Liver (tissue), 9 donors: ENCODE results near the gene KRTAP5-4. TPM values are rescaled to one million over a fixed set of nuclear protein-coding genes. Genes with fewer than 3 reads are reported as not detected.

ENCODE experiments used
- DNase-seq: peaks from one replicate; pipeline ENCODE4 v3.0.0-alpha.2; 2017; ENCODE audit warnings: low spot score
- H3K27ac ChIP-seq, 2 donors: one replicate each; pipeline ENCODE4 v1.7.0; 2013; ENCODE audit warnings: inconsistent platforms in 2 of 2, low read length in 2 of 2, control low read depth in 1 of 2, low read depth in 1 of 2, mild to moderate bottlenecking in 1 of 2
- H3K27me3 ChIP-seq, 4 donors: one replicate each; pipeline versions ENCODE4 v1.6.1 to v1.7.0; 2013; ENCODE audit warnings: low read length in 3 of 4, inconsistent platforms in 1 of 4, mild to moderate bottlenecking in 1 of 4, moderate library complexity in 1 of 4; ENCODE audit not compliant: control insufficient read depth in 4 of 4, insufficient read depth in 4 of 4
- H3K36me3 ChIP-seq, 4 donors: one replicate each; pipeline versions ENCODE4 v1.6.1 to v1.7.0; 2013; ENCODE audit warnings: low read length in 3 of 4, mild to moderate bottlenecking in 3 of 4, low read depth in 1 of 4, moderate library complexity in 1 of 4; ENCODE audit not compliant: control insufficient read depth in 4 of 4, insufficient read depth in 3 of 4
- H3K4me1 ChIP-seq, 4 donors: one replicate each; pipeline versions ENCODE4 v1.6.1 to v1.7.0; 2013; ENCODE audit warnings: low read length in 3 of 4, mild to moderate bottlenecking in 3 of 4, moderate library complexity in 1 of 4; ENCODE audit not compliant: control insufficient read depth in 4 of 4, insufficient read depth in 4 of 4
- H3K4me3 ChIP-seq, 3 donors: one replicate each; pipeline versions ENCODE4 v1.6.1 to v1.7.0; 2013; ENCODE audit warnings: low read length in 3 of 3, control low read depth in 1 of 3, low read depth in 1 of 3, mild to moderate bottlenecking in 1 of 3
- H3K9ac ChIP-seq, 2 donors: one replicate each; pipeline ENCODE4 v1.7.0; 2013; ENCODE audit warnings: low read length in 2 of 2, mild to moderate bottlenecking in 2 of 2, moderate library complexity in 2 of 2, control low read depth in 1 of 2, low read depth in 1 of 2
- H3K9me3 ChIP-seq, 4 donors: one replicate each; pipeline versions ENCODE4 v1.6.1 to v1.7.0; 2013; ENCODE audit warnings: low read length in 3 of 4; ENCODE audit not compliant: control insufficient read depth in 4 of 4
- ATF3 ChIP-seq: IDR thresholded peaks from 2 replicates; pipeline ENCODE4 v1.6.1; 2016; ENCODE audit warnings: antibody characterized with exemption
- EGR1 ChIP-seq, 2 donors: IDR thresholded peaks; 2 replicates each; pipeline ENCODE4 v1.6.1; 2016 to 2018; ENCODE audit warnings: antibody characterized with exemption in 2 of 2, low read depth in 2 of 2
- FOXA1 ChIP-seq: IDR thresholded peaks from 2 replicates; pipeline ENCODE4 v1.6.1; 2016; ENCODE audit warnings: antibody characterized with exemption
- FOXA2 ChIP-seq: IDR thresholded peaks from 2 replicates; pipeline ENCODE4 v1.6.1; 2016; ENCODE audit warnings: antibody characterized with exemption
- GABPA ChIP-seq, 2 donors: IDR thresholded peaks in 1 of 2; conservative IDR thresholded peaks in 1 of 2; 2 replicates each; pipeline ENCODE4 v1.6.1; 2016; ENCODE audit warnings: antibody characterized with exemption in 2 of 2, mild to moderate bottlenecking in 1 of 2, moderate library complexity in 1 of 2
- HNF4G ChIP-seq: IDR thresholded peaks from 2 replicates; pipeline ENCODE4 v1.6.1; 2016; ENCODE audit warnings: antibody characterized with exemption
- NR2F2 ChIP-seq: IDR thresholded peaks from 2 replicates; pipeline ENCODE4 v1.6.1; 2016; ENCODE audit warnings: antibody characterized with exemption
- RAD21 ChIP-seq, 2 donors: IDR thresholded peaks; 2 replicates each; pipeline ENCODE4 v1.6.1; 2016; ENCODE audit warnings: antibody characterized with exemption in 2 of 2, mild to moderate bottlenecking in 2 of 2
- RXRA ChIP-seq, 2 donors: IDR thresholded peaks; 2 replicates each; pipeline ENCODE4 v1.6.1; 2017 to 2018; ENCODE audit warnings: antibody characterized with exemption in 2 of 2, mild to moderate bottlenecking in 1 of 2
- SP1 ChIP-seq: IDR thresholded peaks from 2 replicates; pipeline ENCODE4 v1.6.1; 2018; ENCODE audit warnings: antibody characterized with exemption, mild to moderate bottlenecking
- TAF1 ChIP-seq: conservative IDR thresholded peaks from 2 replicates; pipeline ENCODE4 v1.6.1; 2016; ENCODE audit warnings: antibody characterized with exemption, mild to moderate bottlenecking
- WGBS: extraction: QIAGEN DNeasy Blood & Tissue Kit; methylation state at CpG from one replicate; pipeline ENCODE4 v1.1.7; 2013; 5-methylcytosine and 5-hydroxymethylcytosine counted together
- polyA plus RNA-seq, 2 donors: library from polyadenylated mRNA; stranded (reverse) in 1 of 2; unstranded in 1 of 2; fragments of 200-250 nt in 1 of 2; fragments of >200 nt in 1 of 2; fragmentation: Nextera tagmentation in 1 of 2; extraction: Ambion mirVana in 1 of 2; gene quantifications; one replicate each; pipeline versions ENCODE4 v1.2.1 to v1.2.3, GENCODE V29; 2013 to 2015
- total RNA-seq, 2 donors: library from RNA; depleted of rRNA; stranded (reverse); fragments of >200 nt; gene quantifications; one replicate each; pipeline ENCODE4 v1.2.3, GENCODE V29; 2014
- TF ChIP-seq, protein P1 (sequence below): IDR thresholded peaks from 2 replicates; pipeline ENCODE4 v1.6.1; 2016; ENCODE audit warnings: antibody characterized with exemption, mild to moderate bottlenecking
- TF ChIP-seq, protein P2 (sequence below): IDR thresholded peaks from 2 replicates; pipeline ENCODE4 v1.6.1; 2016; ENCODE audit warnings: antibody characterized with exemption
- donor health status: healthy.
- donor health status: healthy.
- donor health status: healthy.
- donor health status: healthy.
- donor health status: healthy.

Gene KRTAP5-4
- total and polyA plus RNA-seq, 4 donors: not detected

GRCh38 chr11:1633864-1634263 is 11.9 kb upstream of the KRTAP5-4 start (continued):
- TF ChIP-seq HNF4G: no peak
- TF ChIP-seq SP1: no peak
- TF ChIP-seq FOXA2: no peak
- no peak for TF ChIP-seq ATF3
- no peak for TF ChIP-seq NR2F2
- TF ChIP-seq RAD21 (IDR thresholded peaks at IDR 0.05): no peak

GRCh38 chr11:1632053-1632714 is 10.2 kb upstream of the KRTAP5-4 start:
- Histone ChIP-seq H3K4me3 (no peak overlapping the region), H3K27me3 (peaks cover 0 to 8% (median 1%) of the 10 kb centered on the region in 4 donors), H3K9me3 (no peaks in the 10 kb centered on the region), H3K36me3 (no peaks in the 10 kb centered on the region), H3K9ac (no peak overlapping the region), H3K4me1 (peaks cover 0 to 6% (median 0%) of the 10 kb centered on the region in 4 donors), H3K27ac (no peak overlapping the region)
- no peak for DNase-seq
- 64% methylated on average over 11 of the region's 11 CpGs for WGBS
- TF ChIP-seq NR2F2: no peak
- no peak for TF ChIP-seq HNF4G
- TF ChIP-seq TAF1: no peak
- TF ChIP-seq, protein P1, sequence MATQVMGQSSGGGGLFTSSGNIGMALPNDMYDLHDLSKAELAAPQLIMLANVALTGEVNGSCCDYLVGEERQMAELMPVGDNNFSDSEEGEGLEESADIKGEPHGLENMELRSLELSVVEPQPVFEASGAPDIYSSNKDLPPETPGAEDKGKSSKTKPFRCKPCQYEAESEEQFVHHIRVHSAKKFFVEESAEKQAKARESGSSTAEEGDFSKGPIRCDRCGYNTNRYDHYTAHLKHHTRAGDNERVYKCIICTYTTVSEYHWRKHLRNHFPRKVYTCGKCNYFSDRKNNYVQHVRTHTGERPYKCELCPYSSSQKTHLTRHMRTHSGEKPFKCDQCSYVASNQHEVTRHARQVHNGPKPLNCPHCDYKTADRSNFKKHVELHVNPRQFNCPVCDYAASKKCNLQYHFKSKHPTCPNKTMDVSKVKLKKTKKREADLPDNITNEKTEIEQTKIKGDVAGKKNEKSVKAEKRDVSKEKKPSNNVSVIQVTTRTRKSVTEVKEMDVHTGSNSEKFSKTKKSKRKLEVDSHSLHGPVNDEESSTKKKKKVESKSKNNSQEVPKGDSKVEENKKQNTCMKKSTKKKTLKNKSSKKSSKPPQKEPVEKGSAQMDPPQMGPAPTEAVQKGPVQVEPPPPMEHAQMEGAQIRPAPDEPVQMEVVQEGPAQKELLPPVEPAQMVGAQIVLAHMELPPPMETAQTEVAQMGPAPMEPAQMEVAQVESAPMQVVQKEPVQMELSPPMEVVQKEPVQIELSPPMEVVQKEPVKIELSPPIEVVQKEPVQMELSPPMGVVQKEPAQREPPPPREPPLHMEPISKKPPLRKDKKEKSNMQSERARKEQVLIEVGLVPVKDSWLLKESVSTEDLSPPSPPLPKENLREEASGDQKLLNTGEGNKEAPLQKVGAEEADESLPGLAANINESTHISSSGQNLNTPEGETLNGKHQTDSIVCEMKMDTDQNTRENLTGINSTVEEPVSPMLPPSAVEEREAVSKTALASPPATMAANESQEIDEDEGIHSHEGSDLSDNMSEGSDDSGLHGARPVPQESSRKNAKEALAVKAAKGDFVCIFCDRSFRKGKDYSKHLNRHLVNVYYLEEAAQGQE: no peak
- TF ChIP-seq SP1: no peak
- no peak for TF ChIP-seq FOXA2
- no peak for TF ChIP-seq GABPA (IDR thresholded peaks at IDR 0.05 in 1 of 2, conservative IDR thresholded peaks at IDR 0.05 in 1 of 2)
- TF ChIP-seq RXRA (IDR thresholded peaks at IDR 0.05): no peak
- TF ChIP-seq FOXA1: no peak
- no peak for TF ChIP-seq EGR1 (IDR thresholded peaks at IDR 0.05; ENCODE audit: low read depth in 2 of 2)
- TF ChIP-seq, protein P2, sequence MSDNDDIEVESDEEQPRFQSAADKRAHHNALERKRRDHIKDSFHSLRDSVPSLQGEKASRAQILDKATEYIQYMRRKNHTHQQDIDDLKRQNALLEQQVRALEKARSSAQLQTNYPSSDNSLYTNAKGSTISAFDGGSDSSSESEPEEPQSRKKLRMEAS: no peak

DNA sequence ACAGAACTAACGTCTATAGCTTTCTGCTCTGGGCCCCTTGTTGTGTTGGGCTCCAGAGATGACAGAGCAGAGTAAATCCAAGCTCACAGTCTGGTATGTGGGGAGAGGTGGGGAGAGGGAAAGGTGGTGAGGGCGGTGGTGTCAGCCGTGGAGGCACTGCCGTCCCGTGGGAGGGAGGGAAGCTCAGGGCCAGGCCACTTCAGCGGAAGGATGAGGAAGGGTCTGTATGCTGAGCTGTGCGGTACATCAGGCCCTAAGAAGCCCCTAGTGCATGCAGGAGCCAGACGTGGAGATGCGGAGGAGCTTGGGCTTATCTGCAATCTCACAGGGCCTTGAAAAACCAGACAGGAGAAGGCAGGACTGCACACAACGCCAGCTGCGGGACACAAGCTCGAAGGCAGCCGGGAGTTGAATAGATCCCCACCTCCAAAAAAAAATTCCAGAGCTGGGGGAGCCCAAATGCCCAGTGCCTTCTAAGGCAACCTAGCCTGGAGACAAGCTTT is 9.2 kb upstream of the KRTAP5-4 start:
- TF ChIP-seq TAF1: no peak
- TF ChIP-seq SP1: no peak
- no peak for TF ChIP-seq HNF4G
- no peak for TF ChIP-seq RXRA (IDR thresholded peaks at IDR 0.05)
- TF ChIP-seq ATF3: no peak
- TF ChIP-seq RAD21 (IDR thresholded peaks at IDR 0.05): no peak
- WGBS: 70% methylated on average over 13 of the region's 13 CpGs
- Histone ChIP-seq H3K27ac (no peak overlapping the region), H3K9ac (no peak overlapping the region), H3K9me3 (no peaks in the 10 kb centered on the region), H3K36me3 (no peaks in the 10 kb centered on the region), H3K4me3 (no peak overlapping the region), H3K27me3 (peaks cover 0 to 8% (median 1%) of the 10 kb centered on the region in 4 donors), H3K4me1 (peaks cover 0 to 6% (median 0%) of the 10 kb centered on the region in 4 donors)
- no peak for DNase-seq
